Endothelial cell of umbilical vein (primary cell): Measurements from ENCODE around the gene LATS1.

Experiments
- POLR2A ChIP-seq: IDR thresholded peaks from 2 replicates; pipeline ENCODE4 v1.6.1; 2012; ENCODE audit warnings: low read depth, mild to moderate bottlenecking, control low read depth, low read length
- TF ChIP-seq, protein P1 (sequence below), 2 donors: IDR thresholded peaks; 1 replicate in 1 of 2; 2 replicates in 1 of 2; pipeline ENCODE4 v1.5.1; 2011; ENCODE audit warnings: low read length in 2 of 2, mild to moderate bottlenecking in 2 of 2, moderate library complexity in 2 of 2, control low read depth in 1 of 2, inconsistent platforms in 1 of 2, low read depth in 1 of 2; ENCODE audit not compliant: insufficient read depth in 1 of 2; ENCODE audit errors: extremely low read depth in 1 of 2
- TF ChIP-seq, protein P2 (sequence below): IDR thresholded peaks from 2 replicates; pipeline ENCODE4 v1.6.1; 2011; ENCODE audit not compliant: insufficient read depth, insufficient read length

DNA sequence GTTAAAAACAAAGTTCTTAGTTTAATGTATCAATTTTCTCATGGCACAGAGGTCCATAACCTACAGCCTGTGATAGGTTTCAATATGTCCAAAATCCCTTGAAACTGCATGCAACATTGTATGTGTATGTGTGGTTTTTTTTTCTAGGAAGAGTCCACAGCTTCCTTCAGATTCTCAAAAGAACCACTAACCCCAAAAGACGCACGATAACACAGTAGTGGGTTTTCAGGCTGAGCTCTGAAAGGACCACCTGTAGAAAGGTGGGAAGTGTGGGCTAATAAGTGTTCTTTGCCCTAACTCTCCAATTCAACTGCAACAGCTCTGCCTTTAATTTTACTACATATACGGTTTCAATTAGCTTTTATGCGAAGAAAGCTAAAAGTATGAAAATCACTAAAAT, 57.9 kb downstream of the LATS1 start:
- TF ChIP-seq POLR2A: no peak
- TF ChIP-seq, protein P1, sequence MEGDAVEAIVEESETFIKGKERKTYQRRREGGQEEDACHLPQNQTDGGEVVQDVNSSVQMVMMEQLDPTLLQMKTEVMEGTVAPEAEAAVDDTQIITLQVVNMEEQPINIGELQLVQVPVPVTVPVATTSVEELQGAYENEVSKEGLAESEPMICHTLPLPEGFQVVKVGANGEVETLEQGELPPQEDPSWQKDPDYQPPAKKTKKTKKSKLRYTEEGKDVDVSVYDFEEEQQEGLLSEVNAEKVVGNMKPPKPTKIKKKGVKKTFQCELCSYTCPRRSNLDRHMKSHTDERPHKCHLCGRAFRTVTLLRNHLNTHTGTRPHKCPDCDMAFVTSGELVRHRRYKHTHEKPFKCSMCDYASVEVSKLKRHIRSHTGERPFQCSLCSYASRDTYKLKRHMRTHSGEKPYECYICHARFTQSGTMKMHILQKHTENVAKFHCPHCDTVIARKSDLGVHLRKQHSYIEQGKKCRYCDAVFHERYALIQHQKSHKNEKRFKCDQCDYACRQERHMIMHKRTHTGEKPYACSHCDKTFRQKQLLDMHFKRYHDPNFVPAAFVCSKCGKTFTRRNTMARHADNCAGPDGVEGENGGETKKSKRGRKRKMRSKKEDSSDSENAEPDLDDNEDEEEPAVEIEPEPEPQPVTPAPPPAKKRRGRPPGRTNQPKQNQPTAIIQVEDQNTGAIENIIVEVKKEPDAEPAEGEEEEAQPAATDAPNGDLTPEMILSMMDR (IDR thresholded peaks at IDR 0.05; ENCODE audit: extremely low read depth in 1 of 2, insufficient read depth in 1 of 2, low read depth in 1 of 2, low read length in 2 of 2): no peak
- TF ChIP-seq, protein P2, sequence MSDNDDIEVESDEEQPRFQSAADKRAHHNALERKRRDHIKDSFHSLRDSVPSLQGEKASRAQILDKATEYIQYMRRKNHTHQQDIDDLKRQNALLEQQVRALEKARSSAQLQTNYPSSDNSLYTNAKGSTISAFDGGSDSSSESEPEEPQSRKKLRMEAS: no peak
